Vagina (tissue), 2 donors: ENCODE measurements around the gene SCD5.

Experiments
- CTCF ChIP-seq, 3 experiments: fragments of 450-650 bp in 2 of 3; fragments of 200-600 bp in 1 of 3; sonication (generic) in 1 of 3; IDR thresholded peaks; one replicate each; pipeline ENCODE4 v1.5.1; 2017 to 2019; ENCODE audit warnings: antibody characterized with exemption in 3 of 3, mild to moderate bottlenecking in 2 of 3, moderate library complexity in 2 of 3
- POLR2A ChIP-seq, 2 donors: fragments of 450-650 bp; IDR thresholded peaks; one replicate each; pipeline ENCODE4 v1.6.1; 2017; ENCODE audit warnings: antibody characterized with exemption in 2 of 2, mild to moderate bottlenecking in 2 of 2, moderate library complexity in 2 of 2
- POLR2AphosphoS5 ChIP-seq, 2 donors: sonication (generic); formaldehyde crosslinking; IDR thresholded peaks; one replicate each; pipeline ENCODE4 v1.9.0; 2017; ENCODE audit warnings: antibody characterized with exemption in 2 of 2, mild to moderate bottlenecking in 2 of 2, low read depth in 1 of 2; ENCODE audit not compliant: insufficient read depth in 1 of 2

GRCh38 chr4:82728301-82728700 lies 70.3 kb downstream of the SCD5 start:
- TF ChIP-seq CTCF (IDR thresholded peaks at IDR 0.05) (no peak), POLR2AphosphoS5 (IDR thresholded peaks at IDR 0.05; ENCODE audit: insufficient read depth in 1 of 2, low read depth in 1 of 2) (no peak), POLR2A (IDR thresholded peaks at IDR 0.05) (no peak)
